Daoy (cell line): Measurements from ENCODE around the gene CAMTA2. TPM values are rescaled to one million over a fixed set of nuclear protein-coding genes. Genes with fewer than 3 reads are reported as not detected.
"Not testable (repeated sequence)": the region's sequence is repeated elsewhere in the genome, so short reads cannot be mapped to it uniquely, and the experiment has no call there.

Source experiments
- DNase-seq: peaks from one replicate; pipeline ENCODE4 v3.0.0-alpha.2; 2015; ENCODE audit warnings: low read depth
- total RNA-seq: library from RNA; depleted of rRNA; stranded (reverse); fragments of >200 nt; shearing (Covaris generic); gene quantifications from 2 replicates; pipeline ENCODE4 v1.2.3, GENCODE V29; 2014; rRNA removed

CAMTA2 gene, protein sequence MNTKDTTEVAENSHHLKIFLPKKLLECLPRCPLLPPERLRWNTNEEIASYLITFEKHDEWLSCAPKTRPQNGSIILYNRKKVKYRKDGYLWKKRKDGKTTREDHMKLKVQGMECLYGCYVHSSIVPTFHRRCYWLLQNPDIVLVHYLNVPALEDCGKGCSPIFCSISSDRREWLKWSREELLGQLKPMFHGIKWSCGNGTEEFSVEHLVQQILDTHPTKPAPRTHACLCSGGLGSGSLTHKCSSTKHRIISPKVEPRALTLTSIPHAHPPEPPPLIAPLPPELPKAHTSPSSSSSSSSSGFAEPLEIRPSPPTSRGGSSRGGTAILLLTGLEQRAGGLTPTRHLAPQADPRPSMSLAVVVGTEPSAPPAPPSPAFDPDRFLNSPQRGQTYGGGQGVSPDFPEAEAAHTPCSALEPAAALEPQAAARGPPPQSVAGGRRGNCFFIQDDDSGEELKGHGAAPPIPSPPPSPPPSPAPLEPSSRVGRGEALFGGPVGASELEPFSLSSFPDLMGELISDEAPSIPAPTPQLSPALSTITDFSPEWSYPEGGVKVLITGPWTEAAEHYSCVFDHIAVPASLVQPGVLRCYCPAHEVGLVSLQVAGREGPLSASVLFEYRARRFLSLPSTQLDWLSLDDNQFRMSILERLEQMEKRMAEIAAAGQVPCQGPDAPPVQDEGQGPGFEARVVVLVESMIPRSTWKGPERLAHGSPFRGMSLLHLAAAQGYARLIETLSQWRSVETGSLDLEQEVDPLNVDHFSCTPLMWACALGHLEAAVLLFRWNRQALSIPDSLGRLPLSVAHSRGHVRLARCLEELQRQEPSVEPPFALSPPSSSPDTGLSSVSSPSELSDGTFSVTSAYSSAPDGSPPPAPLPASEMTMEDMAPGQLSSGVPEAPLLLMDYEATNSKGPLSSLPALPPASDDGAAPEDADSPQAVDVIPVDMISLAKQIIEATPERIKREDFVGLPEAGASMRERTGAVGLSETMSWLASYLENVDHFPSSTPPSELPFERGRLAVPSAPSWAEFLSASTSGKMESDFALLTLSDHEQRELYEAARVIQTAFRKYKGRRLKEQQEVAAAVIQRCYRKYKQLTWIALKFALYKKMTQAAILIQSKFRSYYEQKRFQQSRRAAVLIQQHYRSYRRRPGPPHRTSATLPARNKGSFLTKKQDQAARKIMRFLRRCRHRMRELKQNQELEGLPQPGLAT
- total RNA-seq: 4.3 and 8.5 TPM in 2 replicates

DNA sequence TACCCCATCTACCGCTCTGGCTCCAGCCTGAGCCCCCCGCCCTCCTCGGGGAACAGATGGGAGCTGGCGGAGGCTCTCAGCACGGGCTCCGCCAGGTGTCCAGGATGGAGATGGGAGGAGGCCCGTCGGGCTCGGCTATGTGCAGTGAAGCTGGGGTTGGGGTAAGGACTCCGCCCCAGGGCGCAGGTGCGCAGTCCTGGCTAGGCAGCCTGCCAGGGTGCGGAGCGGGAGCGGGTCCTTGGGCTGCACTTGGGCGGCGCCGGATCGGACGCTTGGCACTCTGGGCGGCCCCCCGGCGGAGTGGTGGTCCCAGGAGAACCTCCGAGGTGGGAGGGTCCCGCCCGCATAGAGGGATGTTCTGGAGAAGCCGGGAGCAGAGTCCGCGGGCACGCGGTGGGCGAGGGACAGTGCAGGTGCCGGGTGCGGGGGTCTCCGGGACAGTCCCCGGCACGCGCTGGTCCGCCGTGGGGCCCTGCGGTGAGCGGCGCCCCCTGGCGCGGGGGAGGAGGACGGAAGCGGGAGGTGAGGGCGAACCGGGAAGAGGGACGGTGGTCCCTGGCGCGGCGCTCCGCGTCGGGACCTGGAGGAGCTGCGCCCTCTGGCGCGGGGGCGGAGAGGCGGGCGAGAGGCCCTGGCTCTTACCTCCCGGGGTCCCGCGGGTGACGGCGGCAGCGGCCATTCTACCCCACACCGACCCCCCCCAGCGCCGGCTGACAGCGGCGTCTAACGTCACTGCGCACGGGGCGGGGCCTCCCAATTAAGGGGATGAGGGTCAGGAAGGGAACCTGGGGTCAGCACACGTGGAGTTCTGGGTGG is at the start of gene CAMTA2:
CAMTA2 (minus strand) TSS at position 725 of the 816 bp plus-strand sequence. CDS start 1,453 bp downstream, outside the sequence.
- peak; percentile 88 for DNase-seq

DNA sequence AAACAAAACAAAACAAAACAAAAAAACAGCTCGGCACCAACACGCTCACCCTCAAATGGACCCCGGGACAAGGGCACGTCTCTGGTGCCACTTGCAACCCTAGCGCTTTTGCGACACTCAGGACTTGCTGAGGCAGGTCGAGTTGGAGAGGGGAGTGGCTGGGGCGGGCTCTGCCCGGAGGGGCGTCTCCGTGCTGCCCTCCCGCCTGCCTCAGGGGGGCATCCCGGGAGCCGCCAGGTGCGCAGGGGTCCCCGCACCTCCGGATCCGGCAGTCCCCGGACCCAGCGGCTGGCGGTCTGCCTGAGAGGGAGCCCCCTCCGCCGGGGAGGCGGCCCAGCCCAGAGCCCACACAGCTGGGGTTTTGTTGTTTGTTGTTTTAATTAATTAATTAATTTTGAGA is 47.8 kb upstream of the CAMTA2 start, which contains the start of gene SLC52A1:
SLC52A1 (minus strand) TSS at position 112 of the 400 bp plus-strand sequence. CDS start 820 bp downstream, outside the sequence.
- DNase-seq: no peak

DNA sequence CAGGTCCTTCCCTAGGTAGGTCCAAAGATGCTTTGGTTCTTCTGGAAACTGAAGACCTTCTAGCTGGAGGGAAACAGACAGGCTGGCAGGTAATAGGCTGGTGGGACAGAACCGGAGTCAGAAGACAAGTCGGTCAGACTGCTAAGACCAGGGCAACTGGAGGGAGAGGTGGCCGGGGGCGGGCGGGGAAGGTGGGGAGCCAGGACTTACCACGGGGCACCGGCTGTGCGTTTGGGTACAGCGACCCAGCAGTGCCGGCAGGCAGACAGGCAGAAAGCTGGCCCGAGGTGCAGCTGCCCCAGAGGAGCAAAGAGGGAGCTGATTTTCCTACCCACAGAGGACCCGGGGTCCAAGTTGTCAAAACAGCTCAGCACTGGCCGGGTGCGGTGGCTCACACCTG is 47.2 kb upstream of the CAMTA2 start:
- no peak for DNase-seq

DNA sequence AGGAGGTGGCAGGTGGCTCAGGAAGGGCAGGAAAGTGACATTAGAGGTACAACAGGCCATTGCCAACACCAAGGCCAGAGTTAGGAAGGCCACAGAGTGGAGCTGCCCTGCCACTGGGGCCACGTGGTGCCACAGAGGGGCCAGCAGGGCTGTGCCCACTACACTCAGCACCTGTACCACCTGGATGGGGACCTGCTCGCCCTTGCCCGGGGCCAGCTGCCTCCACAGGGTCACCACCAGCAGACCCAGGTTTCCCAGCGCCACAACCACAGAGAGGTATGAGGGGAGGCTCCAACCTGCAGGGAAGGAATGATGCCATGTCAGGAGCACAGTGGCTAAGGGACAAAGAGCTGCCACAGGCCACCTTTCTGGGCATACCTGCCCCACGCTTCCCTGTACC is 46.6 kb upstream of the CAMTA2 start:
- no peak for DNase-seq

DNA sequence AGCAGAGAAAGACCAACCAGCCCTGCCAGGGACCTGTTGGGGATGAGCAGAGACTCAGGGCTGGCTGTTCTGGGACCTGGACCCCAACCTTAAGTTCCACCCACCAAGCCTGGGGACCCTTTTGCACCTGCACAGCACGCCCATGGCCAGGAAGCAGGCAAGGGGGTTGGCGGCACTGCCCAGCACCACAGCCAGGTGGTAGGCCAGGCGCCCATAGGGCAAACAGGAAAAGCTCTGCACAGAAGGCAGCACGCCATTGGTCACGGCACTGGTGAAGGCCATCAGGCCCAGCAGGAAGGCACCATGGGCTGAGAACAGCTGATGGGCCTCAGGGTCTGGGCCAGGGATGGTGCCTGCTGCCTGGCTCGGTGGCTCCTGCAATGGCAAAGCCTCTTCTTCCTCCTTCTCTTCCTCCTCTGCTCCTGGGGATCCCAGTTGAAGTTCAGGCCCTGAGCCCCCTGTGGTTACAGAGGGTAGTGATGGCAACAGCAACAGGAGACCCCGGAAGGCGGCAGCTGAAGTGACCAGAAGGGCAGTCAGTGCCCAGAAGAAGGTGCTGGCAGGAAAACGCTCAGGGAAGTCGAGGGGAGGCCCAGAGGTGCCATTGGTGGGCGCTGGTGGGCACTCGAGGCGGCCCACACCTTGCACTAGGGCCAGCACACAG is 46.0 kb upstream of the CAMTA2 start:
- DNase-seq: no peak

DNA sequence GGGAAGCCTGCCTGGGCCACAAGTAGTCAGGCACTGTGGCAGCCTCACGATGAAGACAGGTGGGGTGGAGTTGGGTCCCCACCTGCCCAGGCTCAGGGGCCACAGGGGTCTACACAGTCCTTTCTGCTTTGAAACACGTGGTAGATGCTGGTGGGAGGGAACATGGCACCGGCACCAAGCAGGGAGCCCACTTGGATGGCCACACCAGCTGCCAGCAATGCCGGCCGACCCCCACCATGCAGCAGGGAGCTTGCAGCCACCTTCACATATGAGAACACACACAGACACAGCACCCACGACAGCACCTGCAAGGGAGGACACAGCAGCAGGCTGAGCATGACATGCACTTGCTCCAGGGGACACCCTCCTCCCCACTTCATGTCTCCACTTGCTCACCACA is 45.4 kb upstream of the CAMTA2 start:
- DNase-seq: no peak

DNA sequence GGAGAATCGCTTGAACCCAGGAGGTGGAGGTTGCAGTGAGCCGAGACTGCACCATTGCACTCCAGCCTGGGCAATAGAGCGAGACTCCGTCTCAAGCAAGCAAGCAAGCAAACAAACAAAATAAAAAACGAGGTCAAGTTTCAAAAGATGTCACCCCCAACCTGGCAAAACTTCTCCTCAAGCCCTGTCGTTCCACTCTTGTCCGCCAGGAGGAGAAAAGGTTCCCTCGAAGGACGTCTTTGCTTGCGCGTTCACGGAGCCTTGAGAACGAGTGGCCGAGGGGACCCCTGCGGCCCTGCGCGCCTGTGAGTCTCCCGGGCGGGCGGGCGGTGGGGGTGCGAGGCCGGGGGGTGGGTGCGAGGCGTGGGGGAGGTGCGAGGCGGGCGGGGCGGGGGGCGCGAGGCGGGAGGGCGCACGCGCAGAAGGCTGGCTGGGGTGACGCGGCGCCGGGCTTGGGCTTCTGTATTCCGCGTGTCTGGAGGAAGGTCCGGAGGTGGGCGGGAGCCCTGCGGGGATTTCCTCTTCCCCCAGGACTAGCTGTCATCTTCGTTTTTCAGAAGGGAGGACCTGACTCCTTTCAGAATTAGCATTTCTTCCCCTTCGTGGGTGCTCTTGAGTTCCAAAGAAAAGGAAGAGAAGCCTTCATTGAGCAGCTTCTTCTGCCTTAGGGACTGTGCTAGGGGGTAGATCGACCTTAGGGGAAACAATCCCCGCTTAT is 44.0 kb upstream of the CAMTA2 start:
- peak; percentile 82 for DNase-seq

DNA sequence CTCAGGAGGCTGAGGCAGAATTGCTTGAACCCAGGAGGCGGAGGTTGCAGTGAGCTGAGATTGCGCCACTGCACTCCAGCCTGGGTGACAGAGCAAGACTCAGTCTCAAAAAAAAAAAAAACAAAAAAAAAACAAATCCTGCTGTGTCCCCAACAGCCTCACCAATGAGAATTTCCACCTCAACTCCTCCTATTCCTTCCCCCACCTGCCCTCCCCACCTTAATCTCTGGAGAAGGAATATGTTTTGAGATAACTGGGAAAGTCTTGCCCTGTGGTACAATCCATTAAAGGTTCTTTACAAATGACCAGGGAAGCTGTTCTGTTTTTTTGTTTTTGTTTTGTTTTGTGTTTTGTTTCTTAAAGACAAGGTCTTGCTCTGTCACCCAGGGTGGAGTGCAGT is 42.7 kb upstream of the CAMTA2 start:
- not testable (repeated sequence) for DNase-seq

DNA sequence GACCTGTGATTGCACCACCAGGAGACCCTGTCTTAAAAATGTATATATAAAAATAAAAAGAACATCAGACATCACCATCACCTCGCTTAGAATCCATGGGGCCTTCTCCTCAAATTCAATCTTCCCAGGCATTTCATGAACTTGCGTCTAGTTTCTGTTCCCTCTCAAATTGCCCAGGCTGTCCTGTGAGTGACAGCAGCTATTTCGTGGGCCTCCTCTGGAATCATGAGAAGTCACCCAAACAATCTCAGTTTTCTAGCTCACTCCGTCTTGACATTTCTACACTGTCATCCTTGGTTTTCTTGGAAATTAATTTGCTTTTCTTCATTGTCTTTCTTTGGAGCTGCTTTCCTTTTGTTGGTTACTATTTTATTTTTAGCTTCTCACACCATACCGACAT is 40.4 kb upstream of the CAMTA2 start:
- no peak for DNase-seq

DNA sequence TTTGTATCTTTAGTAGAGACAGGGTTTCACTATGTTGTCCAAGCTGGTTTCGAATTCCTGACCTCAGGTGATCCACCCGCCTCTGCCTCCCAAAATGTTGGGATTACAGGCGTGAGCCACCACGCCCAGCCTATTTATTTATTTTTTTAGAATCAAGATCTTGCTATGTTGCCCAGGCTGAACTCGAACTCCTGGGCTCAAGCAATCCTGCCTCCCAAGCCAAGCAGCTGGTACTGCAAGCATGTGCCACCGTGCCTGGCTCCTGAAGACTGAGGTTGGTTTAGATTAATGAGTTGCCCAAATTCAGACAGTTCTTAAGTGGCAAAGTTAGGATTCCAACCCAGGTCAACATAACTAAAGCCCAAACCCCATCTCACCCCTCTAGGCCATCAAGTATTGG is 39.8 kb upstream of the CAMTA2 start:
- DNase-seq: no peak

DNA sequence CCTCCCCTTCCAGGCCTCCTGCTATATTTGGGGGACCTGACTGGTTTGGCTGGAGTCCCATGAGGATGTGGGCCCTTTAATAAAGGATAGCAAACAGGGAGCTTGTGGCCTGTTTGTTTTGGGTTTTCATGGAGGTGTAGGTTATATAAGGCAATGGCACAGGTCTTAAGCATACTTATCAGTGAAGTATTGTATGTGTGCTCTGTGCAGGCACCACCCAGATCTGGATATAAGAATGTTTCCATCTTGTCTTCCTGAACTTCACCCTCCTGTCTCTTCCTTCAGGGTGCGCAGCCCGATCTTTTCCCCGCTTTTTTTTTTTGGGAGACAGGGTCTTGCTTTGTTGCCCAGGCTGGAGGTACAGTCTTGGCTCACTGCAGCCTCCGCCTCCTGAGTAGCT is 37.1 kb upstream of the CAMTA2 start:
- no peak for DNase-seq

DNA sequence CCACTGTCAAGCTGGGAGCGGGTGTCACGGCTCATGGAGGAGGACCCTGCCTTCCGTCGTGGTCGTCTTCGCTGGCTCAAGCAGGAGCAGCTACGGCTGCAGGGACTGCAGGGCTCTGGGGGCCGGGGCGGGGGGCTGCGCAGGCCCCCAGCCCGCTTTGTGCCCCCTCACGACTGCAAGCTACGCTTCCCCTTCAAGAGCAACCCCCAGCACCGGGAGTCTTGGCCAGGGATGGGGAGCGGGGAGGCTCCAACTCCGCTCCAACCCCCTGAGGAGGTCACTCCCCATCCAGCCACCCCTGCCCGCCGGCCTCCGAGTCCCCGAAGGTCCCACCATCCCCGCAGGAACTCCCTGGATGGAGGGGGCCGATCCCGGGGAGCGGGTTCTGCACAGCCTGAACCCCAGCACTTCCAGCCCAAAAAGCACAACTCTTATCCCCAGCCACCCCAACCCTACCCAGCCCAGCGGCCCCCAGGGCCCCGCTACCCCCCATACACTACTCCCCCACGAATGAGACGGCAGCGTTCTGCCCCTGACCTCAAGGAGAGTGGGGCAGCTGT is 36.2 kb upstream of the CAMTA2 start:
- DNase-seq: no peak

DNA sequence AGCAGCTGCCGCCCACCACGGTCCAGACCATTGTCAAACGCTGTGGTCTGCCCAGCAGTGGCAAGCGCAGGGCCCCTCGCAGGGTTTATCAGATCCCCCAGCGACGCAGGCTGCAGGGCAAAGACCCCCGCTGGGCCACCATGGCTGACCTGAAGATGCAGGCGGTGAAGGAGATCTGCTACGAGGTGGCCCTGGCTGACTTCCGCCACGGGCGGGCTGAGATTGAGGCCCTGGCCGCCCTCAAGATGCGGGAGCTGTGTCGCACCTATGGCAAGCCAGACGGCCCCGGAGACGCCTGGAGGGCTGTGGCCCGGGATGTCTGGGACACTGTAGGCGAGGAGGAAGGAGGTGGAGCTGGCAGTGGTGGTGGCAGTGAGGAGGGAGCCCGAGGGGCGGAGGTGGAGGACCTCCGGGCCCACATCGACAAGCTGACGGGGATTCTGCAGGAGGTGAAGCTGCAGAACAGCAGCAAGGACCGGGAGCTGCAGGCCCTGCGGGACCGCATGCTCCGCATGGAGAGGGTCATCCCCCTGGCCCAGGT is 34.8 kb upstream of the CAMTA2 start:
- DNase-seq: no peak

DNA sequence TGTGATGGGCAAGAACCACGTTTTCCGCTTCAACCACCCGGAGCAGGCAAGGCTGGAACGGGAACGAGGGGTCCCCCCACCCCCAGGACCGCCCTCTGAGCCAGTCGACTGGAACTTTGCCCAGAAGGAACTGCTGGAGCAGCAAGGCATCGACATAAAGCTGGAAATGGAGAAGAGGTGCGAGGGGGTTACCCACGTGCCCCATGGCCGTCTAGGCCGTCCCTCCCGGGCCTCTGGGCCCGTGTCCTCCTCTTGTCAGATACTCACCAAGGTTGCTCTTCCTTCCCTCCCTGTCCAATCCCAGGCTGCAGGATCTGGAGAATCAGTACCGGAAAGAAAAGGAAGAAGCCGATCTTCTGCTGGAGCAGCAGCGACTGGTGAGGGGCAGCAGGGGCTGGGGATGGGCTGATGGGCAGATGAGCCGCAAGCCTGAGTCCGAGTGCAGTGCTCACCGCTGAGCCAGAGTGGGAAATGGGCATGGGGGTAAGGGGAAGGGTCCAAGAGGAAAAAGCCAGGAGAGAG is 33.1 kb upstream of the CAMTA2 start:
- DNase-seq: no peak

DNA sequence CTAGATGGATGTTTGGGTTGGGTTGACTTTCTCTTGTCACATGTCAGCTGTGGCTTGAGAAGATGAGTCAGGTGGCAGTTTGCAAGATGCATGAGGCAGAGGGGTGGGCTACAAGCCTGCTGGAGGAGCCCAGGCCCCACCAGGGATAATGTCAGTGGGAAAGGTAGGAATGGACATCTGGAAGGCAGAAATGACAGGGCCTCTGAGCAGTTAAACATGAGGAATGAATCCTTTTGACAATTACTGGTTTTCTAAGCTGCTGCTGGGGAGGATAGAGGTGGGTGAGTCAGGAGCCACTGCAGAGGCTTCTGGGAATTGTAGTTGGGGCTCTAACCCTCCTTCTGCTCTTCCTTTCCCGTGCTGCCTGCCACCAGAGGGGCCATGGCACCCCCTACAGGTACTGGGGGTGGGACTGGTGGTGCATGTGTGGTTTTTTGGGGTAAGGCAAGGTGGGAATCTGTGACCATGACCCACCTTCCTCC is 32.0 kb upstream of the CAMTA2 start:
- DNase-seq: peak; percentile 45

DNA sequence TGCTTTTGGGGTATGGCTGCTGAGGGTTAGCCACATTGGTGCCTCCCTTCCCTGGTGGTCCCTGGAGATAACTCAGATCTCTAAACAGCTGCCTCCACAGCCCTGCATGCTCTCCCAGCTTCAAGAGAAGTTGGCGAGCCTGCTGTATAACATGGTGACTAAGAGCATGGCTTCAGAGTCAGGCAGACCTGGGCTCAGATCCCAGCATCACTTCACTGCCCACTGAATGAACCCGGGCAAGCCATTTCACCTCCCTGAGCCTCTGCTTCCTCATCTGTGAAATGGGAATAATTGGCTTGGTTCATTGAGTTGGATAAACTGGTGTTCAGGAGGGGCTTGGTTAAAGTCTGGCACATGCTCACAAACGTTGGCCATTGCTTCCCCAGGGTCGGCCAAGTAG is 26.9 kb upstream of the CAMTA2 start:
- DNase-seq: no peak

DNA sequence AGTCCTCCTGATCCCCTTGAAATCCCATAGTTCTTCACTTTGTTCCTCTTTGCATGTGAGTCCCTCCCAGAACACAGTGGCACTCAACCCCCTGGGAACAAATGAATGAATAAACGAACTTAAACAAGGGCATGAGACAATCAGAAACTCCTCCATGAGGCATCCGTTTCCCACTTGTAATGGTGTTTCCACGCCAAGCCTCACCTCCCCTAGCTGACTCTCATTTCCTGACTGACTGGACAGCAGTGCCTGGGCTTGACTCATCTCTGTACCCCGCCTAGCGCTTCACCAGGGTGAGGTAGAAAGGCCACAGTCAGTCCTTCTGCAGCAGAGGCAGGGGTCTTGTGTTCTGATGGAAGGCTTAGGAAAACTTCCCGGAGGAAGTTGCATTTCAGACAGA is 24.5 kb upstream of the CAMTA2 start:
- DNase-seq: peak; percentile 78

DNA sequence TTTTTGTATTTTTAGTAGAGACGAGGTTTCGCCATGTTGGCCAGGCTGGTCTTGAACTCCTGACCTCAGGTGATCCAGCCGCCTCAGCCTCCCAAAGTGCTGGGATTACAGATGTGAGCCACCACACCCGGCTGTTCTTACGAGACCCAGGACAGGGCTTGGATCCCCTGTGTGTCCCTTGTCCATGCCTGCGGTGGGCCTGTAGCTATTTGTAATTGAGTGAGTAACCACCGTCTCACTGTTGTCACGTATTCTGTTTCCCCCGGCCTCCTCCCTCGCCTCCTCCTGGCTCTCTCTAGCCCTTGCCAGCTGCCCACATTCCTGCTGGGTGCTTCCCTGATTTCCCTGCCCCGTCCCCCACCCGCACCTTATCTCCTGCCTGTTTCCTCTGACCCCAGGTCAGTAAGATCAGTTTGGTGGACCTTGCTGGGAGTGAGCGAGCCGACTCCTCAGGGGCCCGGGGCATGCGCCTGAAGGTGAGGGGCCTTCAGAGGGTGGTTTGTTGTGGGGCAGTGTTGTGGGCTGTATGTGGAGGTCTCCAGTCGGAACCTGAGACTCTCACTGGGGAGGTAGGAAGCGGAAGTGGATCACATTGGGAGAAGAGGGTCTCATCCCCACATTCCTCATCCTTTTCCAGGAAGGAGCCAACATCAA is 15.9 kb upstream of the CAMTA2 start:
- DNase-seq: no peak
